ENCODE measurements around the gene VAC14.

VAC14 gene

DNA sequence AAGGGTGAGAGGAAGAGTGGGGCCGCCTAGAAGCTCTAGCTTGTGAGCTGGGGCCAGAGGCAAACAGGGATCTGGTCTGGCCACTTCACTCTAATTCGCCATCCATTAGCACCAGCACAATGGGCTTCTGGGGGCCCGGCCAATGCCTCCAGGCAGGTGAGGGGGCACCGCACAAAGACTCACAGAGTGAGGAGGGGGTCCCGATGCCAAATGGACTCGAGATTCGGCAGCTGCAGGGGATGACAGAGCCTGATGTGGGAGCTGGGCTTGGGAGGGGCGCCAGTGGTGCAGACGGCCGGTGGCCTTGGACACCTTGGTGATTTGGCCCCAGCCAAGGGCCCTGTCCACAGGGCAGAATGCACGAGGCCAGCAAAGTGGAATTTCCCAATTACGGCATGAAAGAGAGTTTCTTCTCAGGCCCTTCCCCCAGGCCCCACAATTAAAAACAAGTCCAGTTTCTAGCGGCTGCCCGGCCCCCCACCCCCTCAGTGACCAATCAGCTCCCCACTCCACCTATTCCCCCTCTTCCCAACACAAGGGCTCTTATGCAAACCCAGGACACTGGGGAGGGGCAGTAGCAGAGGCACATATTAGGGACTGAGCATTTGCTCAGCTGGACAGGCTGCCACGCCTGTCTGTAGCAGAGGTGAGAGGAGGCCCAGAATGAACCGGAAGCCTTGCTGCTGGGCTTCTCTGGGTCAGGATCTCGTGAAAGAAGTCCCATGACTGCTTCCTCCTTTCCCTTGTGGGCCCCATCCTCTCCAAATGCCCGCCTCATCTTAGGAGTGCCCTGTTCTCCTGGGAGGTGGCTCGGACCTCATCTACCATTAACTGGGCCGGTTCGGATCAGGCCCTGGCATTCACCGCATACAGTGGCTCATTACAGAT is 75.7 kb downstream of the VAC14 start:
- DNase-seq (ENCODE audit: low read depth in 2 of 2): no peak

DNA sequence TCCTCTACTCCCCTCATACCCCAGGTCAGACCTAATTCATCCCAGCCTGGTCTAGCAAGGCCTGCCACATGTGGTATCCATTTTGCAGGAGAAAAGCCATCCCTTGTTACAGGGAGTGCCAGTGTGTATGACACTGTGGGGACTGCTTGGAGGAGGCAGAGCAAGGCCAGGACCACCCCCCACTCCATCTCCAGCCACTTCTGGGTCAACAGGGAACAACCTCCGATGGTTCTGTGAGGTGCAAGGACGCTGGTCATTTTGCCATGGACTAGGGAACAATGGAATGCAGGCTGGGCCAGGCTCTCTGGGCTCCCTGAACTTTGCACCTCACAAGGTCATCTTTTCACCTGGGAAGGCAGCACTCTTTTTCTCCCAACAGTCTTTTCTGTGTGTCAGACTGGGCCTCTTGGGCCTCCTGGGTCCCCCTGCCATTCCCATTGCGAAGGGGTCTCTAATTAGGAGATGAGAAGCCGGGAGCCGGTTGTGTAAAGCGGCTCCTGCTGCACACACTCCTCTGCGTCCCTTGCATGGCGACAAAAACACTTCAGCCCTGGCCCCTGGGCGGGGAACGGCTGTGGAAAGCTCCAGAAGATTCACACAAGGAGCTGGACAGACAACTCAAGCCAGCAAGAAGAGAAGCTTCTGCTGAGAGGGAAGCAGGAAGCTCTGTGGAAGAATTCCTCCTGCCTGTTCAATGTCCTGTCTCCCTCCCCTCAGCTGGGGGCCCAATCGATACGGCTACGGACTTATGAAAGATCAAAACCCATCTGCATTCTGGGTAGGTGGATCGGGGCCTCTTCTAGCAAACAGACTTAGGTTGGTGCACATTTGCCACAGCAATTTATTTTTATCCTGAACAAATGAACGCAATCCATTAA is 76.6 kb downstream of the VAC14 start:
- DNase-seq (ENCODE audit: low read depth in 2 of 2): no peak

DNA sequence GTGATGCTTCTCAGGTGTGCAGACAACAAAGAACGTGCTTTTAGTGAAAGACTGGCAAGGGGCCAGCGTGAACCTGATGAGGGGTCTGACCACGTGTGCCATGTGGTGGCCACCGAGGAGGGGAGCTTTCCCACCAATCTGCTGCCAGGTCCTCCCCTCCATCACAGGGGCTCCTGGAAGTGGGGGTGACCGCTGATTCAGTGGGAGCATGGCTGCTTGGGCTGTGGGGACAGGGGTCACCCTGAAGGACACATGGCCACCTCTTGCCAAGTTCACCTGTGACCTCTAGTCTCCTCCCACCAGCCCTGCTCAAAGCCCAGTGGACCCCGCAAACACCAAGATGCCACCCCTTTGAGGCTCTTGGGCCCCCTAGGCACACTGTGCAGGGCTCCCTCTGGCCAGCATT is 77.2 kb downstream of the VAC14 start:
- no peak for DNase-seq (ENCODE audit: low read depth in 2 of 2)

DNA sequence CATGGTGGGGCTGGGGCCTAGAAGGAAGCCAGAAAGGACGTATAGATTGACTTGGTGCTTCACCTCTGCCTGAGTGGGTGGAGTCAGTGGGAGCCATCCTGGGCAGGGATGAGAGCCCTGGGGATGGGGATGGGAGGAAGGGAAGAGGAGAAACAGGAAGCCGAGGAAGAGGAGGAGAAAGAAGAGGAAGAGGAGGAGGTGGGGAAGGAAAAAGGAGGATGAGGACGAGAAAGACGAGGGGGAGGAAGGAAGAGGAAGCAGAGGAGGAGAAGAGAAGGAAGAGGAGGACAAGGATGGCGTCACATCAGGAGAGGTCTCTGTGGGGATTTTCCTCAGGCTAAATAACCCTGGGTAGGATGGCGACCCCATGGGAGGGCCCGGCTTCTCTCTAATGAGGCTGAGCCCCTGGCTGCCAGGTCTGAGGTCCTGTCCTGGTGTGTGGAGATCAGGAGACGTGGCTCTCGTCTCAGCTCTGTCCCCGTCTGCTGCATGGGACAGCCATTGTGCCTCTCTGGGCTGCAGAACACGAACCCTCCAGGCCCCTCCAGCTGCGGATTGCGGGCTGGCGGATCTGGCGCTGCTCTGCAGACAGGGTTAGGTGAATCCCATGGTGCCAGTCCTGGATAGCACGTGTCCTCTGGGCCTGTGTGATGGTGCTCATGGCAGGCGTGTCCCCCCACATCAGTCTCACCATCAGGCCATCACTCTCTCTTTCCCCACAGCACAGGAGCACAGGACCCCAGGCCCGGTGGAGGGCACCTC is 79.6 kb downstream of the VAC14 start:
- no peak for DNase-seq (ENCODE audit: low read depth in 2 of 2)

DNA sequence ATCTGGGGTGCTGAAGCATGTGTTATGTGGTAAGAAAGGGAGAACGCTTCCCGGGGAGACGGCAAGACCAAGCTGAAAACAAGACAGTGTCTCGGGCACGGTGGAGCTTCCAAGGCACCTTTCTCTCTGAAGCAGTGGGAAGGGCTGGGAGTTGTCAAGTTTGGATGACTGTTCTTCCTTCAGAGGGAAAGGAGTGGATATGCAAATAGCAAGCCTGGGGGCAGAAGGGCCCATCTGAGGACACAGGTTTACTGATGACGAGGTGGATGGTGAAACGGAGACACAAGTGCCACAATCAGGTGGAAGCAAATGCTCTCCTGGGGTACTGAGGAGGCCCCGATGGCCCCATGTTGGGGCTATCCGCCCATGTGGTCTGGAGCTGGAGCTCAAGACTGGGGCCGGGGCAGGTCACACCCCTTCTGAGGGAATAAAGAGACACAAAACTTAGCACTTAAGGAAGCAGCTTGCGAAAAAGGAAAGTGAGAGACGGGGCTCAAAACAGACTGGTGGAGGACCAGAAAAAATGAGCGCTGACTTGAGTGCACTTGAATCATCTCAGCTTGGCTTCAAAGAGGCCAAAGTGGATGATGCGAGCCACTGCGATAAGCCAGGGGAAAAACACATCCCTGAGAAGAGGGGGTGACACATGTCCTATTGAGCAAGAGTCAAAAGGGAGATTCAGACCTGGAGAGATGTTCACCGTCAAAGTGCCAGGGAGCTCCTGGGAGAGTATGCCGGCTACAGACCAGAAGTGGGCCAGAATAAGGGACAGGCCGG is 80.3 kb downstream of the VAC14 start:
- no peak for DNase-seq (ENCODE audit: low read depth in 2 of 2)

DNA sequence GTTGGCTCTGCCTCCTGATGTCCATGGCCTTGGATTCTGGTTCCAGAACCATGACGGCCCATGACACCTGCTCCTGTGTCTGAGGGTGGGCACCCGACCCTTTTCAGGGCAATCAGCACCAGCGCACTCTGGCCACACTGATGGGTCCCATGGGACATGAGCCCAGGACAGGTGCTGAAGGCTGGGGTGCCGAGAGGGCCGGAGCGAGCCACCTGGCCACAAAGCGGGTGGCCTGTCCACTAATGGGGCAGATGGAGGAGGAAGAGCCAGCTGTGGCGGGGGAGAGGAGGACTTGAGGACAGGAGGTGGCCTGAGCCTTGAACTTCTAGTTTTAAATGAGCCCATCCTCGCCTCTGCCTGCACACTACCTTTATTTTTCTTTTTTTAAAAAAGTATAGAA is 83.9 kb downstream of the VAC14 start:
- no peak for DNase-seq (ENCODE audit: low read depth in 2 of 2)

DNA sequence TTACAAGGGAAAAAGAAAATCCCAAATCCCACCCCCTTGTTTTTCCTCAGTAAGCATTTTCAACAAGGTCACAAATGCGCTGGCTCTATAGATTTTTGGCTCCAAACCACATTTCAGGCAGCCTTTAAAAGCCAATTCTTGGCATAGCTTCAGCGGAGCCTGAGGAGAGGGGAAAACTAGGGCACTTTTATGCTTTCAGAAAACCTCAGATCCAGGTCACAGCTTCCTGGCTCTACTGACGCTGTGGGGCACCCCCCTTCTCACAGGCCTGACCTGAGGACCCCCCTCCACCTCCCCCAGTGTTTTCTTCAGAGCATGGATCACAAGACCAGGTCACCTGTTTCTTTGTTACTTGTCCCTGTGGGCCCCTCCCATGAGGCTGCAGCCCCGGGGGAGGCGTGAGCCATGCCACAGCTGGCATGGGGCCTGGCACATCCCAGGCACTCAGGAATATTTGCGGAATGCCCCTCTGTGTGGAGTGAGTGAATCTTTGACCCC is 85.0 kb downstream of the VAC14 start:
- DNase-seq (ENCODE audit: low read depth in 2 of 2): no peak

DNA sequence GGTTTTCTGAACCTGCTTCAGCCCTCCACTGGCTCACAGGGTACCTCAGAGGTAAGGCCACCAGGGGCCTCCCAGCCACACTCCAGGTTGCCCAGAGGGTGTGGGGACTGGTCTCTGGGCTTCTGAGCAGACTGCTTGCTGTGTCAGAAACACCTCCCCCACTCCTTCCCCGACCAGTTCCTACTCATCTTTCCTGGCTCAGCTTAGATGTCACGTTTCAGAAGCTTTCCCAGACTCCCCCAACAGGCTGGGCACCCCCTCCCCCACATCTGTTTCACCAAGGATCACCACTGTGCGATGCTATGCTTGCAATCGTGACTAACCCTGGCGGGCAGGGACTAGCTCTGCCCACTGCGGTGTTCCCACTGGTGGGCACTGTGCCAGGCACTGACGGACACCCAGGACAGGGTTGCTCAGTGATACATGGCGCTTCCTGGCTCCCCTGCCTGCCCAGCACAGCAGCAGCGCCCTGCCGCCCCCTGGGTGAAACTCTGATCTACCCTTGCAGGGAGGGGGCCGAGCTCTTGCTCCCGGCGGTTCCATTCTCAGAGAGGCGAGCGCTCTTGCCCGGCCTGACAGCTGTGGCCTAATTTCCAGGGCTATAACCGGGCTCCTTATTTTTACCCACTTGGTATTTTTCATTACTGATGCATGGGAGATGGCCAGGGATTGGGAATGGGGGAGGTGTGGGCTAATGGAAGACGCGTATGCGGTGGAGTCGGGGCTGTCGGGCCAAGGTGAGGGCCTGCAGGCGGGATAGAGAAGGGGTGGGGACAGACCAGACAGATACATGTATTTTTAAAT is 85.7 kb downstream of the VAC14 start:
- DNase-seq (ENCODE audit: low read depth in 2 of 2): no peak

DNA sequence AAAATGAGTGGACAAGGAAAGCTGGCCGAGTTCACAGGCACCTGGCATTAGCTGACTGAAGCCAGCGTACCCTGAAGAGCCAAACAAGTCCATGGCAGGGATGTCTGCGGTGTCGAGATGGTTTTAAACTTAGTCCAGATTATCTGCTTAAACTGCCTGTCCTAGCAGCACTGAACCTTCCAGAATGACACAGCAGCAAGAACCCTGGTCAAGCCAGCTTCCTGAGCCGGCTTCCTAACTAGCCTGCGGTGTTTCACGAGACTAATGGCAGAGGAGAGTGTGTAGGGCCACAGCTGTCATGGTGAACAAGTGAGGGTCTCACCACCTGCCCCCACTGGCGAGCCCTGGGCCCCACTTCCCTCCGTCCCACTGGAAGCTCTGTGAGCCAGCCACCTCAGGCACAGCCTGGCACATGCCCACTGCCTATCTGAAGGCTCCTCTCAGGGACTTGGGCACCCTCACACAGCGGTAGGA is 86.3 kb downstream of the VAC14 start:
- no peak for DNase-seq (ENCODE audit: low read depth in 2 of 2)

DNA sequence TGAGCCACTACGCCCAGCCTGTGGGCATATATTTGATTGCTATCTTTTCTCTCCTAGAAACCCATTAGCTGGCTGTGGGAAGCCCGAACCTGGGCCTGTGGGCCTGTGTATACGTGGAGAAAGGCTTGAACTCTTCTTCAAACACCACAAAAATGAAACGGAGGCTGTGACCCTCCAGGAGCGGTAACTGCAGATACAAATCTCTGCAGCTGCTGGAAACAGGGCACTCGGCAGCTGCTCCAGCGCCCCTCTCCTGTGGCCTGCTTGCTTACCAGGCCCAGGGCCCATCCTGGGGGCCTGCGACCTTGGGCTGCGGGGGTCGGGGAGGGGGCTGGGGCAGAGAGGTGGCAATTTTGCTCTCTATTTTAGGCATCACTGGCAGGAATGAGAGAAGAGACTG is 87.1 kb downstream of the VAC14 start:
- DNase-seq (ENCODE audit: low read depth in 2 of 2): no peak

DNA sequence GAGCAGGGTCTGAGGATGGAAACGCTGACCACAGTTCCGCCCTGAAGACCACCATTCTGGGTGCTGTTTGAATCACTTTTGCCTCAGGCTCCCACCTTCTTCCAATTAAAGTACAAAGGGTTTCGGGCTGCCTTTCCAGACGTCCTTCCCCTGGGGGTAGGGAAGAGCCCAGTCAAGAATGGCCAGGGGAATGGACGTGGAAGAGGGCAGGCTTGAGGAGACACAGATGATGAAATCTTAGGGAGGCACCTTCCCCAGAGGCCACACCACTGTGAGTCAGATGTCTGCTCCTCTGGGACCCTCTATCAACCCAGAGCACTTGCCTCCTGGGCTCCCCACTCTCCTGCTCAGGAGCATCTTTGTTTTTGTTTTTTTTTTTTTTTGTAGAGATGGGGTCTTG is 87.6 kb downstream of the VAC14 start:
- no peak for DNase-seq (ENCODE audit: low read depth in 2 of 2)

DNA sequence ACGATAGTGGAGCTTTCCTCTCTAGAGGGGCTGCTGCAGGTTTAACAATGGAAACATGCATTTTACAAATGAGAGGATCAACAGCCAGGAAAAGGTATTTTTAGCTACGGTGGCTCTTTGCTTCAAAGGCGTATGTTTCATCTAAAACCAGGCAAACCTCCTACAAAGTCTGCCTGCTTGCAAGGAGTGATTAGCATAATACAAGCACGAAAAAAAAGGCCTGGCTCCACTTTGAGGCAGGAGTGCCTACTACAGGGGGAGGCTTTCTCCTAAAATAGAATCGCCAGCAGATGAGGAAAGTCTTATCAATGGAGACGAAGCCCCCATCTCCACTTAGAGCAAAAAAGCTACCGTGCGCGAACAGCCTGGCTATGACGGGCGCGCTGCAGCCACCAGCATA is 88.0 kb downstream of the VAC14 start:
- no peak for DNase-seq (ENCODE audit: low read depth in 2 of 2)

DNA sequence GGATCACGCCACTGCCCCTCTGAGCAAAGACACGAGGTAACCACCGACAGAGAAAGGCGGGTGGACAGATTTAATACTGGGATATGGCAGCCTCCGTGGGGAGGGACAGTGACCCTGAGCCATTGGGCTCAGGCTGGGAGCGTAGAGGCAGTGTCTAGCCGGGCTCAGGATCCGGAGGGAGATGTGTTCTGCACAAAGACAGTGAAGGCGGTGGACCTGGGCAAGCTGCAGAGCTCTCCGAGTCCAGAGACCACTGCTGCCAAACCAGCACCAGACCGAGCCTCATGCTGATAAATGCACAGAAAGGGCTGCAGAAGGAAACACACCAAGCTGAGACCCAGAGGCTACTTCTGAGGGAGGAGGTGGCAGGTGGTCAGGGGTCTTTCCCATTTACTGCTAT is 88.6 kb downstream of the VAC14 start:
- DNase-seq (ENCODE audit: low read depth in 2 of 2): no peak

DNA sequence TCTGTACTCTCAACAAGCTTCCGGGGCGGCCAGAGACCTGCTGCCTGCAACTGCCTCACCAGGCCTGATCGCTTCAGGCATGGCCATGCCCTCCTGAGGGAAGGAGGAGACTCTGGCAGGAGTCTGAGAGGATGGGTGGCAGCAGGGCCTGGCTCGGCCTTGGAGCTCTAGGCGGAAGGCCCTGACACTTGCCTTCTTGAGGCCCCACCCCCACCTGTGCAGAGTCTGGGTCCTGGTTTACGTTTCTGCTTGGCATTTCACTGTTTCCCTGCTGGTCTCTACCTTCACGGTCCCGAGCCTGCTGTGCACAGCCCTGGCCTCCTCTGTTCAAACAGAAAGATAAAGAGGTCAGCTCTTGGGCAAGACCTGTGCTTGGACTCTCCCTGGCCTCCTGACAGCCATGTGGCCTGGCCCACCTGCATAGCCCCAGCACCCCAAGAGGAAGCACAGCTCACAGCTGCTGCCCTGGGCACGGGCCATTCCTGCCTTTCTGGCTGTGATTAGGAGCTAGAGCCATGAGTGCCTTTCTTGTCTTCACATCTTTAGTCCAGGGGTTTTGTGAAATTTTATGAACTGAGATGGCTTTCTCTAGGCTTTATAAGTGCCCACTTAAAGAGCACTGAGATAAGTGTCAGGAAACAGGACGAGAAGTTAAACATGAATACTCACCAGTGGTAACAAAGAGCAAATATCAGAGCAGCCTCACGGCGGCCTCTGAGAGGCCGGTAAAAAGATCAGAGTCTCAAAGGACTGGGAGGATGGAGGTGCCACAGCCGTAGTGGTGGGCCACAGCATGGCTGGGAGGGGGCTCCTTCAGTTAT is 89.5 kb downstream of the VAC14 start:
- no peak for DNase-seq (ENCODE audit: low read depth in 2 of 2)

DNA sequence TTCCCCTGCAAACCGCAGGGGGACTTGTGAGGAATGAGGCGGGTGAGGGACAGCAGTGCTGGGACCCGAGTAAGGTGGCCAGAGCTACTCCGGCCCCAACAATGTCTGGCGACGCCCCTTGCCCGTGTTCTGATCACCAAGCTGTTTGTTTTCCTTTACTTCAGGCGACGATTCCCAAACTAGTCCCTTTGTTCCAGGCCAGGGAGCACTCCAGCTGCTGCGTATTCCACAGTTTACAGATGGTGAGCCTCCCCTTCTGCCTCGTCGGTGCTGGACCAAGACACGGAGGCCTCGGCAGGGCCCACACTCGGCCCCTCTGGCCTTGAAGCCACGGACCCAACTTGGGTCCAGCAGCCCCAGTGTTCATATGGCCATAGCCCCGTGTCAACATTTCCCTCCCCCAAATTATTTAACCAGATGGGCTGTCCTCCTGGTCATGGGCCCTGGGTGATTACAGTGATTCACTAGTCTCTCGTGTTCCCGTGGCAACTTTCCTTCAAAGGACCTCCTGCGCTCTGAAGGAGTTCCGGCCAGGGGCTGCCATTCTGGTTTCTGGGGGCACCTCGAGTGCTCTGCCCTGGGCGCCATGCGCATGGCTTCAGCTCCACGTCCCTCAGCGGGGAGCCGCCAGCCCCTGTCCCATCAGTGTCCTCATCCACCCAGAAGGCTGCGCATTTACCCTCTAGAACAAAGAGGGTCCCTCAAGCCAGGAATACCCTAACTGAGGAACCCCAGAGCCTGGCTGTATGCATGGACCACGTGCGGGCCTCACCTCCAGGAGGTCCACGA is 90.3 kb downstream of the VAC14 start:
- no peak for DNase-seq (ENCODE audit: low read depth in 2 of 2)

DNA sequence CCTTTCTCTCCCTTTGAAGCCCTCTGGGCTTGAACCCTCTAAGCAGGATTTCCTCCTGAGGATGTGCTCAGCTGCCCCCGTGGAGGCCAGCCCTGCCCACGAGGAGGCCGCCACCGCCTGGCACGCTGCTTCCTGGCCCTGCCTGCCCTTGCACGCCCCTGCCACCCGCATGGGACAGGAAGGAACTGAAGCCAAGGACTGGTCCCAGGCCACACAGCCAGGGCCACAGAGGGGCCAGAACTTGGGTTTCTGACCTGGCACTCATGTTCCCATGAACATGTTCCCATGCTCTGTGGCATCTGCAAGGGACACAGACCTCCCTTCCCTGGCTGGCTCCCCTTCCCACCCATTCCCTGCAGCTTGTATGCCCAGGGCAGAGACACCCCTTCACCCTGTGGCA is 91.0 kb downstream of the VAC14 start:
- no peak for DNase-seq (ENCODE audit: low read depth in 2 of 2)

DNA sequence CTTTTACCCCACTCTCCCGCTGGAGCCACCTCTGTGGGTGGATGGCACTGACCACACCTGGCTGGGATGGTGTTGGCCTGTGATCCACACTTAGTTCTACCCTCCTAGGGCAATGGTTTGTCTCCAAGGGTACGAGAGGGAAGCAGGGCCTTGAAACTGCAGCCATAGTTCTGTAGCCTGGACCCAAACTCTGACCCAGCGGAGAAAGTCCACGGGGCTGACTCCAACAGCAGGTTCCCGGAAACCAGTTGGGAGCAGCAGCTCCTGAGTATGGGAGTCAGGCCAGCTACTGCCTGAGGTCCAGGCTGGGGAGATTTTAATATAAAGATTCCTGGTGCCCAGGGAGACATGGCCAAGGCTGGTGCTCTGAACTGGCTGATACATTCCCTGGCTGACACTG is 91.5 kb downstream of the VAC14 start:
- DNase-seq (ENCODE audit: low read depth in 2 of 2): no peak

Data from stimulated activated CD4-positive, alpha-beta T cell treated with anti-CD3 and anti-CD28 coated beads, Interleukin-1b, Interleukin-23, amount 100 ng/mL, for 4 hours (primary cell).